K562 (cell line): ENCODE results near the gene ALPP. TPM values are rescaled to one million over a fixed set of nuclear protein-coding genes. Genes with fewer than 3 reads are reported as not detected.

Experiments
- ATAC-seq: fragments of 200-7000 bp; cut with Tn5 transposase; 3 replicates; pipeline ENCODE4 v1.9.1; 2020; ENCODE audit warnings: moderate library complexity
- BruUV-seq: library from RNA; stranded (reverse); fragments of 400-500 nt; replicated peaks from 2 replicates; lab custom pipeline; 2021; lab: Mats Ljungman, UMichigan
- CTCF ChIA-PET: fragments of 300-600 bp; formaldehyde crosslinking; extraction: SDS; loops from one replicate; lab custom pipeline; 2021; ENCODE audit warnings: low intra/inter-chr PET ratio; lab: Yijun Ruan, JAX
- POLR2A ChIA-PET: fragments of 300-600, 350-650 bp; sonication (Branson Sonifier 250); formaldehyde crosslinking; extraction: SDS; loops from one replicate; lab custom pipeline; 2021; ENCODE audit warnings: antibody characterized with exemption, inconsistent platforms; lab: Yijun Ruan, JAX
- DNase-seq, 4 experiments: peaks; one replicate each; pipeline versions ENCODE4 v3.0.0 to v3.0.0-alpha.2; 2011 to 2018; ENCODE audit warnings: low spot score in 3 of 4, mixed read lengths in 3 of 4; ENCODE audit errors: extremely low read depth in 1 of 4
- FAIRE-seq: peaks from 2 replicates; lab custom pipeline; 2011; peaks lifted over from hg19 to GRCh38; lab: Jason Lieb, UNC
- H2AFZ ChIP-seq: 2 replicates; pipeline ENCODE4 v1.6.0; 2011; ENCODE audit warnings: low read depth, low read length, control low read depth, inconsistent platforms
- H3K27ac ChIP-seq: fragments of 200-600 bp; 3 replicates; pipeline ENCODE4 v1.8.0; 2011; ENCODE audit warnings: low read depth, mild to moderate bottlenecking, control low read depth, inconsistent platforms, low read length, moderate library complexity, mixed read lengths; ENCODE audit errors: extremely low read depth
- H3K27me3 ChIP-seq, 2 experiments: fragments of 300-600 bp in 1 of 2; 2 replicates in 1 of 2; 3 replicates in 1 of 2; pipeline versions ENCODE4 v1.6.0 to v1.8.0; 2011; ENCODE audit warnings: inconsistent platforms in 2 of 2, low read length in 2 of 2, mild to moderate bottlenecking in 1 of 2, mixed read lengths in 1 of 2, moderate library complexity in 1 of 2; ENCODE audit not compliant: control insufficient read depth in 2 of 2, insufficient read depth in 2 of 2
- H3K36me3 ChIP-seq: fragments of 300-600 bp; 3 replicates; pipeline ENCODE4 v1.8.0; 2011; ENCODE audit warnings: mild to moderate bottlenecking, low read length, inconsistent platforms; ENCODE audit not compliant: control insufficient read depth, insufficient read depth
- H3K4me1 ChIP-seq, 2 experiments: fragments of 200-600 bp in 1 of 2; replicated peaks in 1 of 2; 2 replicates in 1 of 2; 3 replicates in 1 of 2; pipeline versions ENCODE4 v1.5.1 to v1.8.0; 2011; ENCODE audit warnings: inconsistent platforms in 2 of 2, low read length in 2 of 2, mild to moderate bottlenecking in 1 of 2, mixed read lengths in 1 of 2, moderate library complexity in 1 of 2; ENCODE audit not compliant: control insufficient read depth in 2 of 2, insufficient read depth in 2 of 2
- H3K4me2 ChIP-seq: 2 replicates; pipeline ENCODE4 v1.6.1; 2011; ENCODE audit warnings: low read length, control low read depth, inconsistent platforms, mixed read lengths; ENCODE audit not compliant: insufficient read depth
- H3K4me3 ChIP-seq: fragments of 200-600 bp; sonication (generic), shearing (Covaris generic); 2 replicates; pipeline ENCODE4 v1.5.1; 2016; ENCODE audit warnings: control low read depth, inconsistent platforms
- H3K79me2 ChIP-seq: fragments of 200-600 bp; 3 replicates; pipeline ENCODE4 v1.8.0; 2011; ENCODE audit warnings: low read length, inconsistent platforms; ENCODE audit not compliant: control insufficient read depth, insufficient read depth
- H3K9ac ChIP-seq, 2 experiments: 2 replicates each; pipeline versions ENCODE4 v1.6.0 to v1.6.1; 2011; ENCODE audit warnings: low read depth in 2 of 2, low read length in 2 of 2, control low read depth in 1 of 2, inconsistent platforms in 1 of 2, mild to moderate bottlenecking in 1 of 2, mixed read lengths in 1 of 2; ENCODE audit not compliant: insufficient read depth in 1 of 2
- H3K9me1 ChIP-seq: one replicate; pipeline ENCODE4 v1.6.0; 2011; ENCODE audit warnings: inconsistent platforms, mild to moderate bottlenecking, low read length, moderate library complexity; ENCODE audit not compliant: control insufficient read depth, insufficient read depth
- H3K9me3 ChIP-seq: replicated peaks from 2 replicates; pipeline ENCODE4 v1.5.1; 2011; ENCODE audit warnings: low read depth, low read length, inconsistent platforms; ENCODE audit not compliant: control insufficient read depth, insufficient read depth
- H4K20me1 ChIP-seq: replicated peaks from 2 replicates; pipeline ENCODE4 v1.6.1; 2011; ENCODE audit warnings: low read length, inconsistent platforms, mixed read lengths; ENCODE audit not compliant: control insufficient read depth, insufficient read depth
- CCAR2 ChIP-seq: fragments of 200-400 bp; formaldehyde crosslinking; IDR thresholded peaks from 2 replicates; pipeline ENCODE4 v1.6.1; 2017; ENCODE audit warnings: mild to moderate bottlenecking, low read depth, low read length
- KAT2B ChIP-seq: IDR thresholded peaks from one replicate; pipeline ENCODE4 v1.6.1; 2012; ENCODE audit warnings: low read depth, mild to moderate bottlenecking, control low read depth, inconsistent platforms, low read length, moderate library complexity
- MAFF ChIP-seq: IDR thresholded peaks from 2 replicates; pipeline ENCODE4 v1.6.1; 2012; ENCODE audit warnings: low read length, improper control_type of control experiment
- NR3C1 ChIP-seq: sonication (generic); formaldehyde crosslinking; IDR thresholded peaks from 2 replicates; pipeline ENCODE4 v1.8.1; 2022; ENCODE audit warnings: missing genetic modification reagents
- YY1 ChIP-seq, 3 experiments: IDR thresholded peaks; 2 replicates each; pipeline ENCODE4 v1.6.1; 2011; ENCODE audit warnings: low read length in 2 of 3, mild to moderate bottlenecking in 2 of 3, moderate library complexity in 2 of 3, borderline replicate concordance in 1 of 3, control low read depth in 1 of 3, low read depth in 1 of 3; ENCODE audit not compliant: insufficient read depth in 3 of 3, insufficient replicate concordance in 2 of 3, control insufficient read depth in 1 of 3, insufficient read length in 1 of 3; ENCODE audit errors: extremely low read depth in 1 of 3
- ZNF282 ChIP-seq: sonication (generic); formaldehyde crosslinking; IDR thresholded peaks from 2 replicates; pipeline ENCODE4 v1.8.1; 2023; ENCODE audit warnings: missing genetic modification reagents
- ZNF324 ChIP-seq: fragments of 250-450 bp; sonication (Bioruptor Pico); IDR thresholded peaks from 2 replicates; pipeline ENCODE4 v1.4.0; 2020; ENCODE audit warnings: mild to moderate bottlenecking
- WGBS: fragments of 100-300 bp; shearing (Covaris generic); methylation state at CpG from one replicate; pipeline ENCODE4 v1.1.6; 2016; ENCODE audit warnings: low coverage, mixed read lengths; ENCODE audit not compliant: insufficient coverage; ENCODE audit errors: missing lambda C conversion rate; 5-methylcytosine and 5-hydroxymethylcytosine counted together
- in situ Hi-C: fragments of 300-500 bp; cut with MboI; formaldehyde crosslinking; loops from 4 replicates; pipeline ENCODE4 v1.15.0; 2018; ENCODE audit warnings: inconsistent platforms, mixed read lengths
- intact Hi-C: fragments of 100-400 bp; cut with micrococcal nuclease; formaldehyde crosslinking; loops from 2 replicates; pipeline ENCODE4 v1.14.2; 2022
- polyA plus RNA-seq, 8 experiments: library from polyadenylated mRNA; depleted of rRNA in 4 of 8; stranded (reverse) in 5 of 8; unstranded in 3 of 8; fragments of >200 nt; fragmentation: Nextera tagmentation in 2 of 8; fragmentation: Illumina TruSeq in 1 of 8; extraction: Ambion mirVana in 2 of 8; extraction: Trizol in 1 of 8; gene quantifications; 2 replicates each; pipeline versions ENCODE4 v1.2.1 to v1.2.3, GENCODE V29; 2011 to 2014; ENCODE audit warnings: inconsistent platforms in 1 of 8, missing spikeins in 1 of 8
- total RNA-seq, 7 experiments: library from RNA; depleted of rRNA in 6 of 7; stranded (reverse); fragments of >200 nt in 6 of 7; fragmentation: Illumina TruSeq in 2 of 7; extraction: Trizol in 2 of 7; gene quantifications; 2 replicates each; pipeline versions ENCODE4 v1.2.1 to v1.2.3, GENCODE V29; 2011 to 2021; ENCODE audit warnings: low replicate concordance in 1 of 7
- TF ChIP-seq, protein P1 (sequence below): sonication (generic); formaldehyde crosslinking; IDR thresholded peaks from 2 replicates; pipeline ENCODE4 v1.9.0; 2022; ENCODE audit warnings: mild to moderate bottlenecking, missing genetic modification reagents
- TF ChIP-seq, protein P2 (sequence below), 2 experiments: fragments of 200-800 bp in 1 of 2; sonication (Bioruptor generic) in 1 of 2; sonication (generic) in 1 of 2; formaldehyde crosslinking in 1 of 2; IDR thresholded peaks in 1 of 2; conservative IDR thresholded peaks in 1 of 2; 2 replicates each; pipeline versions ENCODE4 v1.5.0 to v1.6.1; 2016 to 2020; ENCODE audit warnings: missing compliant biosample characterization in 1 of 2, missing genetic modification characterization in 1 of 2, missing genetic modification reagents in 1 of 2
- TF ChIP-seq, protein P3 (sequence below): sonication (generic); formaldehyde crosslinking; IDR thresholded peaks from 2 replicates; pipeline ENCODE4 v1.8.1; 2023; ENCODE audit warnings: mild to moderate bottlenecking, missing genetic modification reagents
- TF ChIP-seq, protein P4 (sequence below): sonication (generic); formaldehyde crosslinking; IDR thresholded peaks from 2 replicates; pipeline ENCODE4 v1.9.0; 2022; ENCODE audit warnings: mild to moderate bottlenecking, missing genetic modification reagents
- TF ChIP-seq, protein P5 (sequence below): fragments of 450-650 bp; IDR thresholded peaks from 2 replicates; pipeline ENCODE4 v1.6.1; 2016; ENCODE audit warnings: antibody characterized with exemption
- TF ChIP-seq, protein P6 (sequence below): fragments of 250-450 bp; sonication (Bioruptor Pico); IDR thresholded peaks from 2 replicates; pipeline ENCODE4 v1.4.0; 2020; ENCODE audit warnings: mild to moderate bottlenecking, moderate library complexity

ALPP gene
- total and polyA plus RNA-seq, 9 of the 15 experiments (the other 6 are each of a cell fraction or from before 2014, with no cell fraction given): 0.03 TPM; not detected in 8

DNA sequence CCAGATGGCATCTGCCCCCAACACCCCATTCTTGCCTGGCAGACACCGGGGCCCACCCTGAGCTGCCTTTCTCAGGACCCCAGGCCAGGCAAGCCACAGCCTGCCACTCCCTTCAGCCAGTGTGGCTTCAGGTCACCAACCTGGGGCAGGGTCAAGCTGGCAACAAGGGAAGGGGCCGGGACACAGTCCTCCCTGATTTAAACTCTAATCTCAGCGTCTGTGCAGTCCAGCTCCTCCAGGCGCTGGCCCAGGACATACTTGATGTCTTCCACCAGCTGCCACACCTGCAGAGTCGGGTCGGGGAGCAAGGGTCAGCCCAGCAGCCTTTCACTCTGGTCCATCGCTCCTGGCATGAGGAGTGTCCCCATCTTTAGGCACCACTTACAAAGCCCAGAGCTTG, 29.0 kb upstream of the ALPP start:
- no peaks in the 10 kb centered on the region for H3K9me3 ChIP-seq
- TF ChIP-seq MAFF (no peak), ZNF324 (CRISPR knock-in tag) (no peak), CCAR2 (no peak), ZNF282 (CRISPR knock-in tag) (no peak), KAT2B (no peak), NR3C1 (no peak), YY1 (IDR thresholded peaks at IDR 0.05; ENCODE audit: borderline replicate concordance in 1 of 3, control insufficient read depth in 1 of 3, extremely low read depth in 1 of 3, insufficient read depth in 3 of 3, insufficient read length in 1 of 3, insufficient replicate concordance in 2 of 3, low read depth in 1 of 3, low read length in 2 of 3) (no peak)
- TF ChIP-seq, protein P1, sequence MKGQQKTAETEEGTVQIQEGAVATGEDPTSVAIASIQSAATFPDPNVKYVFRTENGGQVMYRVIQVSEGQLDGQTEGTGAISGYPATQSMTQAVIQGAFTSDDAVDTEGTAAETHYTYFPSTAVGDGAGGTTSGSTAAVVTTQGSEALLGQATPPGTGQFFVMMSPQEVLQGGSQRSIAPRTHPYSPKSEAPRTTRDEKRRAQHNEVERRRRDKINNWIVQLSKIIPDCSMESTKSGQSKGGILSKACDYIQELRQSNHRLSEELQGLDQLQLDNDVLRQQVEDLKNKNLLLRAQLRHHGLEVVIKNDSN (CRISPR knock-in tag): no peak
- TF ChIP-seq, protein P2, sequence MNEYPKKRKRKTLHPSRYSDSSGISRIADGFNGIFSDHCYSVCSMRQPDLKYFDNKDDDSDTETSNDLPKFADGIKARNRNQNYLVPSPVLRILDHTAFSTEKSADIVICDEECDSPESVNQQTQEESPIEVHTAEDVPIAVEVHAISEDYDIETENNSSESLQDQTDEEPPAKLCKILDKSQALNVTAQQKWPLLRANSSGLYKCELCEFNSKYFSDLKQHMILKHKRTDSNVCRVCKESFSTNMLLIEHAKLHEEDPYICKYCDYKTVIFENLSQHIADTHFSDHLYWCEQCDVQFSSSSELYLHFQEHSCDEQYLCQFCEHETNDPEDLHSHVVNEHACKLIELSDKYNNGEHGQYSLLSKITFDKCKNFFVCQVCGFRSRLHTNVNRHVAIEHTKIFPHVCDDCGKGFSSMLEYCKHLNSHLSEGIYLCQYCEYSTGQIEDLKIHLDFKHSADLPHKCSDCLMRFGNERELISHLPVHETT (CRISPR knock-in tag; conservative IDR thresholded peaks at IDR 0.05 in 1 of 2, IDR thresholded peaks at IDR 0.05 in 1 of 2): no peak
- TF ChIP-seq, protein P3, sequence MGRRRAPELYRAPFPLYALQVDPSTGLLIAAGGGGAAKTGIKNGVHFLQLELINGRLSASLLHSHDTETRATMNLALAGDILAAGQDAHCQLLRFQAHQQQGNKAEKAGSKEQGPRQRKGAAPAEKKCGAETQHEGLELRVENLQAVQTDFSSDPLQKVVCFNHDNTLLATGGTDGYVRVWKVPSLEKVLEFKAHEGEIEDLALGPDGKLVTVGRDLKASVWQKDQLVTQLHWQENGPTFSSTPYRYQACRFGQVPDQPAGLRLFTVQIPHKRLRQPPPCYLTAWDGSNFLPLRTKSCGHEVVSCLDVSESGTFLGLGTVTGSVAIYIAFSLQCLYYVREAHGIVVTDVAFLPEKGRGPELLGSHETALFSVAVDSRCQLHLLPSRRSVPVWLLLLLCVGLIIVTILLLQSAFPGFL (CRISPR knock-in tag): no peak
- TF ChIP-seq, protein P4, sequence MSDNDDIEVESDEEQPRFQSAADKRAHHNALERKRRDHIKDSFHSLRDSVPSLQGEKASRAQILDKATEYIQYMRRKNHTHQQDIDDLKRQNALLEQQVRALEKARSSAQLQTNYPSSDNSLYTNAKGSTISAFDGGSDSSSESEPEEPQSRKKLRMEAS: no peak
- TF ChIP-seq, protein P5, sequence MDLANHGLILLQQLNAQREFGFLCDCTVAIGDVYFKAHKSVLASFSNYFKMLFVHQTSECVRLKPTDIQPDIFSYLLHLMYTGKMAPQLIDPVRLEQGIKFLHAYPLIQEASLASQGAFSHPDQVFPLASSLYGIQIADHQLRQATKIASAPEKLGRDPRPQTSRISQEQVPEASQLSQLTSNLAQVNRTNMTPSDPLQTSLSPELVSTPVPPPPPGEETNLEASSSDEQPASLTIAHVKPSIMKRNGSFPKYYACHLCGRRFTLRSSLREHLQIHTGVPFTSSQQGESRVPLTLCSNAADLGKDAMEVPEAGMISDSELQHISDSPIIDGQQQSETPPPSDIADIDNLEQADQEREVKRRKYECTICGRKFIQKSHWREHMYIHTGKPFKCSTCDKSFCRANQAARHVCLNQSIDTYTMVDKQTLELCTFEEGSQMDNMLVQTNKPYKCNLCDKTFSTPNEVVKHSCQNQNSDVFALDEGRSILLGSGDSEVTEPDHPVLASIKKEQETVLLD: no peak
- TF ChIP-seq, protein P6, sequence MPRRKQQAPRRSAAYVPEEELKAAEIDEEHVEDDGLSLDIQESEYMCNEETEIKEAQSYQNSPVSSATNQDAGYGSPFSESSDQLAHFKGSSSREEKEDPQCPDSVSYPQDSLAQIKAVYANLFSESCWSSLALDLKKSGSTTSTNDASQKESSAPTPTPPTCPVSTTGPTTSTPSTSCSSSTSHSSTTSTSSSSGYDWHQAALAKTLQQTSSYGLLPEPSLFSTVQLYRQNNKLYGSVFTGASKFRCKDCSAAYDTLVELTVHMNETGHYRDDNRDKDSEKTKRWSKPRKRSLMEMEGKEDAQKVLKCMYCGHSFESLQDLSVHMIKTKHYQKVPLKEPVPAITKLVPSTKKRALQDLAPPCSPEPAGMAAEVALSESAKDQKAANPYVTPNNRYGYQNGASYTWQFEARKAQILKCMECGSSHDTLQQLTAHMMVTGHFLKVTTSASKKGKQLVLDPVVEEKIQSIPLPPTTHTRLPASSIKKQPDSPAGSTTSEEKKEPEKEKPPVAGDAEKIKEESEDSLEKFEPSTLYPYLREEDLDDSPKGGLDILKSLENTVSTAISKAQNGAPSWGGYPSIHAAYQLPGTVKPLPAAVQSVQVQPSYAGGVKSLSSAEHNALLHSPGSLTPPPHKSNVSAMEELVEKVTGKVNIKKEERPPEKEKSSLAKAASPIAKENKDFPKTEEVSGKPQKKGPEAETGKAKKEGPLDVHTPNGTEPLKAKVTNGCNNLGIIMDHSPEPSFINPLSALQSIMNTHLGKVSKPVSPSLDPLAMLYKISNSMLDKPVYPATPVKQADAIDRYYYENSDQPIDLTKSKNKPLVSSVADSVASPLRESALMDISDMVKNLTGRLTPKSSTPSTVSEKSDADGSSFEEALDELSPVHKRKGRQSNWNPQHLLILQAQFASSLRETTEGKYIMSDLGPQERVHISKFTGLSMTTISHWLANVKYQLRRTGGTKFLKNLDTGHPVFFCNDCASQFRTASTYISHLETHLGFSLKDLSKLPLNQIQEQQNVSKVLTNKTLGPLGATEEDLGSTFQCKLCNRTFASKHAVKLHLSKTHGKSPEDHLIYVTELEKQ (CRISPR knock-in tag): no peak
- no peaks in the 10 kb centered on the region for H3K36me3 ChIP-seq
- FAIRE-seq (no peak), ATAC-seq (no peak), DNase-seq (no peak)
- H3K4me3 ChIP-seq: no peak overlapping the region
- peaks cover 0 to 60% of the 10 kb centered on the region in 2 experiments; a peak in 4 of 5 replicates for H3K27me3 ChIP-seq
- no peak overlapping the region for H3K9ac ChIP-seq
- WGBS: 0% methylated on average over 5 of the region's 7 CpGs
- no peaks in the 10 kb centered on the region for H4K20me1 ChIP-seq
- H3K4me1 ChIP-seq: no peaks in the 10 kb centered on the region; a peak in 1 of 5 replicates
- ChIA-PET CTCF (no interaction called here), POLR2A (no interaction called here)
- H3K4me2 ChIP-seq: no peak overlapping the region
- in situ Hi-C loops (no loop called here), intact Hi-C loops (no loop called here)
- H2AFZ ChIP-seq: no peak overlapping the region
- no peaks in the 10 kb centered on the region for H3K79me2 ChIP-seq
- H3K27ac ChIP-seq: no peak overlapping the region
- BruUV-seq: no TSS peak
- no peaks in the 10 kb centered on the region for H3K9me1 ChIP-seq
